ENCODE results near the gene P2RY2.

GRCh38 chr11:73285721-73286120 is 67.6 kb downstream of the P2RY2 start:
- TF ChIP-seq CTCF (IDR thresholded peaks at IDR 0.05; ENCODE audit: insufficient read depth, low read length, poor library complexity, severe bottlenecking) (no peak), EZH2phosphoT487 (conservative IDR thresholded peaks at IDR 0.05; ENCODE audit: low read length) (no peak)

Data from SU-DHL-6 (cell line).